Fibroblast of lung (primary cell): Measurements from ENCODE around the gene KRTAP10-5. TPM values are rescaled to one million over a fixed set of nuclear protein-coding genes. Genes with fewer than 3 reads are reported as not detected.

Experiments used
- DNase-seq, 2 donors: peaks; one replicate each; pipeline versions ENCODE4 v3.0.0 to v3.0.0-alpha.2; 2010; ENCODE audit warnings: low read depth in 2 of 2
- H2AFZ ChIP-seq: 2 replicates; pipeline ENCODE4 v1.5.1; 2012; ENCODE audit warnings: low read length, control low read depth, inconsistent platforms
- H3K27ac ChIP-seq: 2 replicates; pipeline ENCODE4 v1.5.1; 2011; ENCODE audit warnings: low read length, control low read depth; ENCODE audit not compliant: insufficient read depth
- H3K27me3 ChIP-seq: 2 replicates; pipeline ENCODE4 v1.5.1; 2011; ENCODE audit warnings: mild to moderate bottlenecking, low read length; ENCODE audit not compliant: control insufficient read depth, insufficient read depth
- H3K36me3 ChIP-seq: 2 replicates; pipeline ENCODE4 v1.5.1; 2011; ENCODE audit warnings: low read length; ENCODE audit not compliant: control insufficient read depth, insufficient read depth
- H3K4me1 ChIP-seq: 2 replicates; pipeline ENCODE4 v1.5.1; 2011; ENCODE audit warnings: low read length; ENCODE audit not compliant: control insufficient read depth, insufficient read depth; ENCODE audit errors: extremely low read depth
- H3K4me2 ChIP-seq: 2 replicates; pipeline ENCODE4 v1.5.1; 2011; ENCODE audit warnings: low read length, control low read depth; ENCODE audit not compliant: insufficient read depth; ENCODE audit errors: extremely low read depth
- H3K4me3 ChIP-seq, 4 experiments: fragments of 200-600 bp in 1 of 4; sonication (generic) in 1 of 4; replicated peaks in 1 of 4; 2 replicates each; pipeline ENCODE4 v1.5.1; 2011 to 2016; ENCODE audit warnings: low read length in 4 of 4, low read depth in 3 of 4, mild to moderate bottlenecking in 3 of 4, control low read depth in 2 of 4, inconsistent platforms in 1 of 4, mixed read lengths in 1 of 4; ENCODE audit not compliant: insufficient read depth in 1 of 4; ENCODE audit errors: control extremely low read depth in 1 of 4
- H3K79me2 ChIP-seq: 2 replicates; pipeline ENCODE4 v1.5.1; 2012; ENCODE audit warnings: mild to moderate bottlenecking, low read length, inconsistent platforms; ENCODE audit not compliant: control insufficient read depth, insufficient read depth
- H3K9ac ChIP-seq: 2 replicates; pipeline ENCODE4 v1.5.1; 2011; ENCODE audit warnings: mild to moderate bottlenecking, low read length, control low read depth; ENCODE audit not compliant: insufficient read depth
- H3K9me3 ChIP-seq: 2 replicates; pipeline ENCODE4 v1.5.1; 2012; ENCODE audit warnings: low read depth, low read length; ENCODE audit not compliant: control insufficient read depth, insufficient read depth
- H4K20me1 ChIP-seq: 2 replicates; pipeline ENCODE4 v1.5.1; 2011; ENCODE audit warnings: low read length; ENCODE audit not compliant: control insufficient read depth, insufficient read depth; ENCODE audit errors: extremely low read depth
- EZH2 ChIP-seq: IDR thresholded peaks from 2 replicates; pipeline ENCODE4 v1.5.1; 2012; ENCODE audit warnings: low read length, control low read depth, mild to moderate bottlenecking; ENCODE audit errors: missing control alignments
- polyA plus RNA-seq, 2 donors: library from polyadenylated mRNA; depleted of rRNA in 1 of 2; stranded (reverse) in 1 of 2; unstranded in 1 of 2; fragments of >200 nt; gene quantifications; 2 replicates each; pipeline ENCODE4 v1.2.1, GENCODE V29; 2011 to 2012; ENCODE audit warnings: missing spikeins in 1 of 2
- total RNA-seq: library from RNA; depleted of rRNA; stranded (reverse); fragments of >200 nt; gene quantifications from 2 replicates; pipeline ENCODE4 v1.2.1, GENCODE V29; 2014
- TF ChIP-seq, protein P1 (sequence below), 2 donors: IDR thresholded peaks in 1 of 2; conservative IDR thresholded peaks in 1 of 2; 1 replicate in 1 of 2; 2 replicates in 1 of 2; pipeline ENCODE4 v1.5.1; 2011 to 2012; ENCODE audit warnings: low read length in 2 of 2, control low read depth in 1 of 2, inconsistent platforms in 1 of 2, low read depth in 1 of 2, mild to moderate bottlenecking in 1 of 2

Gene KRTAP10-5
- total and polyA plus RNA-seq, 2 donors (not counting 1 experiment from before 2014, with no cell fraction given) = not detected

- Histone ChIP-seq H4K20me1 (no peaks in the 10 kb centered on the region), H3K27me3 (no peaks in the 10 kb centered on the region), H2AFZ (no peak overlapping the region), H3K79me2 (no peaks in the 10 kb centered on the region), H3K4me2 (no peak overlapping the region), H3K9ac (no peak overlapping the region), H3K9me3 (no peaks in the 10 kb centered on the region), H3K4me3 (no peak overlapping the region), H3K4me1 (no peaks in the 10 kb centered on the region), H3K27ac (no peak overlapping the region), H3K36me3 (no peaks in the 10 kb centered on the region)
- TF ChIP-seq, protein P1, sequence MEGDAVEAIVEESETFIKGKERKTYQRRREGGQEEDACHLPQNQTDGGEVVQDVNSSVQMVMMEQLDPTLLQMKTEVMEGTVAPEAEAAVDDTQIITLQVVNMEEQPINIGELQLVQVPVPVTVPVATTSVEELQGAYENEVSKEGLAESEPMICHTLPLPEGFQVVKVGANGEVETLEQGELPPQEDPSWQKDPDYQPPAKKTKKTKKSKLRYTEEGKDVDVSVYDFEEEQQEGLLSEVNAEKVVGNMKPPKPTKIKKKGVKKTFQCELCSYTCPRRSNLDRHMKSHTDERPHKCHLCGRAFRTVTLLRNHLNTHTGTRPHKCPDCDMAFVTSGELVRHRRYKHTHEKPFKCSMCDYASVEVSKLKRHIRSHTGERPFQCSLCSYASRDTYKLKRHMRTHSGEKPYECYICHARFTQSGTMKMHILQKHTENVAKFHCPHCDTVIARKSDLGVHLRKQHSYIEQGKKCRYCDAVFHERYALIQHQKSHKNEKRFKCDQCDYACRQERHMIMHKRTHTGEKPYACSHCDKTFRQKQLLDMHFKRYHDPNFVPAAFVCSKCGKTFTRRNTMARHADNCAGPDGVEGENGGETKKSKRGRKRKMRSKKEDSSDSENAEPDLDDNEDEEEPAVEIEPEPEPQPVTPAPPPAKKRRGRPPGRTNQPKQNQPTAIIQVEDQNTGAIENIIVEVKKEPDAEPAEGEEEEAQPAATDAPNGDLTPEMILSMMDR (conservative IDR thresholded peaks at IDR 0.05 in 1 of 2, IDR thresholded peaks at IDR 0.05 in 1 of 2; ENCODE audit: low read depth in 1 of 2, low read length in 2 of 2) = no peak
- TF ChIP-seq EZH2 = no peak
- no peak for DNase-seq
Measured at GRCh38 chr21:44623575-44623974, 43.2 kb upstream of the KRTAP10-5 start.

DNA sequence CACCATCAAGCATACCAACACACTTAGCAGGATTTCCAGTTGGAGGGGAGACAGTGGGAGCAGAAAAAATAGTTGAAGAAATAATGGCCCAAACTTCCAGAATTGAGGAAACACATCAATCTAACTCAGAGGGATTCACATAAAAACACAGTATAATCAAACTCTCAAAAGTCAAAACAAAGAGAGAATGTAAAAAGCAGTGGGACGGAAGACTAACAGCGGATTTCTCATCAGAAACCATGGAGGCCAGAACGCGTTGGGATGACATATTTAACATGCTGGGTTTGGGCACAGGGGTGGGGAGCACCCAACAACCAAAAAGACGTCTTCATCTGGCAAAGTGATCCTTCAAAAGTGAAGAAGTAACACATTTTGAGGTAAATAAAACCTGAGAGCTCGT, 39.5 kb upstream of the KRTAP10-5 start:
- no peaks in the 10 kb centered on the region for H4K20me1 ChIP-seq
- H3K4me3 ChIP-seq = no peak overlapping the region
- H3K4me1 ChIP-seq = no peaks in the 10 kb centered on the region
- TF ChIP-seq EZH2 = no peak
- TF ChIP-seq, protein P1 (conservative IDR thresholded peaks at IDR 0.05 in 1 of 2, IDR thresholded peaks at IDR 0.05 in 1 of 2; ENCODE audit: low read depth in 1 of 2, low read length in 2 of 2) = no peak
- no peaks in the 10 kb centered on the region for H3K36me3 ChIP-seq
- no peak overlapping the region for H3K9ac ChIP-seq
- no peak overlapping the region for H3K27ac ChIP-seq
- H3K4me2 ChIP-seq = no peak overlapping the region
- H3K9me3 ChIP-seq = no peaks in the 10 kb centered on the region
- no peak for DNase-seq
- no peaks in the 10 kb centered on the region for H3K79me2 ChIP-seq
- H3K27me3 ChIP-seq = no peaks in the 10 kb centered on the region
- no peak overlapping the region for H2AFZ ChIP-seq

GRCh38 chr21:44618909-44619308, 38.5 kb upstream of the KRTAP10-5 start:
- TF ChIP-seq, protein P1 (conservative IDR thresholded peaks at IDR 0.05 in 1 of 2, IDR thresholded peaks at IDR 0.05 in 1 of 2; ENCODE audit: low read depth in 1 of 2, low read length in 2 of 2) = no peak
- TF ChIP-seq EZH2 = no peak
- H3K79me2 ChIP-seq = no peaks in the 10 kb centered on the region
- no peaks in the 10 kb centered on the region for H3K27me3 ChIP-seq
- no peaks in the 10 kb centered on the region for H3K9me3 ChIP-seq
- no peaks in the 10 kb centered on the region for H4K20me1 ChIP-seq
- H3K4me1 ChIP-seq = no peaks in the 10 kb centered on the region
- H3K36me3 ChIP-seq = no peaks in the 10 kb centered on the region
- H3K4me3 ChIP-seq = no peak overlapping the region
- H3K9ac ChIP-seq = no peak overlapping the region
- H3K4me2 ChIP-seq = no peak overlapping the region
- H3K27ac ChIP-seq = no peak overlapping the region
- DNase-seq = no peak
- H2AFZ ChIP-seq = no peak overlapping the region
